GM19324 (cell line): ENCODE results near the gene ARID5B.

Experiments
- ATAC-seq: cut with Tn5 transposase; IDR thresholded peaks from one replicate; pipeline ENCODE4 v1.9.1; 2021; ENCODE audit warnings: mild to moderate bottlenecking, moderate library complexity; ENCODE audit not compliant: unreplicated experiment, low FRiP score

ARID5B gene

DNA sequence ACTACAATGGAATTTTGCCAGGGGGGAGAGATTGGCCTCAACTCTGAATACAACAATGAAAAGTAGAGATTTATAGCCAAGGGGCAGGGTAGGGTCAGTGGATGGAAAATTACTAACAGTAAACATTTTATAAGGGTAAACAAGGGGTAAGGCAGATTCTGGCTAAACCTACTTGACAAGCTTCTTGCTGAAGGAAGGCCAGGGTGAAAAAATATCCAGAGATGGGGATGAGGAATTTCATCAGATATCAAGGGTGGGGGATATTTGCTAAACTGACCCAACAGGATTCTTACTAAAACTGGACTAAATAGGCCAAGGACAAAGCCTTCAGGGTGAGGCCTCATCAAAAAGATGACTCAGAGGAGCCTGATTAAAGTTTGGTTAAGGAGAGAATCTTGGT, 210.8 kb downstream of the ARID5B start:
- ATAC-seq, result no peak

DNA sequence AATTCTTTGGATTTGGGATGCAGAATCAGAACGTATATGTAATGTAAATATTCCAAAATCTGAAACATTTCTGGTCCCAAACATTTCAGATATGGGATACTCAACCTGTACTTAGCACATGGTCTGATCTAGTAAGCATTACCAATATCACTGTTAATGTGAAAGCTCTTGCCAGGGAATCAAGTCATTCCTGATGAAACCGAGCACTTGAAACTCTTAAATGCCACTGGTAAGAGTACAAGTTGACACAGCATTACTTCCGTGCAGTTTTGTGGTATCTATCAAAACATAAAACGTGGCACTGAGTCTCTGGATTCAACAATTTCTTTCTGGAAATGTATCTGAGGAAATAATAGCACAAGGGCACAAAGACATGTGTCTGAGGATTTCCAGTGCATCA, 211.5 kb downstream of the ARID5B start:
- ATAC-seq, result no peak

GRCh38 chr10:62113680-62114079, 212.2 kb downstream of the ARID5B start:
- ATAC-seq, result no peak

DNA sequence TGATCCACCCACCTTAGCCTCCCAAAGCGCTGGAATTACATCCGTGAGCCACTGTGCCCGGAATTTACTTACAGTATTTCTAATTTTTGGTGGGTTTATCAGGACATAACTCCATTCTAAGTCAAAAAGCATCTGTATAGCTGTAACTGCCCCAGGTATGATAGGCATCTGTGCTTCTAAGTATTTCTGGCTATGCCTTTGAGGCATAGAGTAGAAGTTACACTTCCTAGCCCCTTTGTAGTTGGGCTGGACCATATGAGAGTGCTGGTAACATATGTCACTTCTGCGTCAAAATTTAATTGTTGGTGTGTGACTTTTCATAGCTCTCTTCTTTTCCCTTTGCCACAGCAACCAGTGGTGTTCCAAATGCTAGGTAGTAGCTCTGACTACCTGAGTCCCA, 213.8 kb downstream of the ARID5B start:
- no peak for ATAC-seq

- no peak for ATAC-seq
Measured at GRCh38 chr10:62115842-62116241, 214.3 kb downstream of the ARID5B start.

DNA sequence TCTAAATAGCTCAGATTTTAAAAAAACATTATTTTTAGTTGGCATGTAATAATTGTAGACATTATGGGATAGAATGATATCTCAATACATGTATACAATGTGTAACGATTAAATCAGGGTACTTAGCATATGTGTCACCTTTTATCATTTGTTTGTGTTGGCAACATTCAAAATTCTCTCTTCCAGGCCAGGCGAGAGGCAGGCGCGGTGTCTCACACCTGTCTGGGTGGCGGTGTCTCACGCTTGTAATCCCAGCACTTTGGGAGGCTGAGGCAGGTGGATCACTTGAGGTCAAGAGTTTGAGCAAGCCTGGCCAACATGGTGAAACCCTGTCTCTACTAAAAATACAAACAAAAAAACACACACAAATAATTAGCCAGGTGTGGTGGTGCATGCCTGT, 215.4 kb downstream of the ARID5B start:
- ATAC-seq, result no peak

- no peak for ATAC-seq
Measured at GRCh38 chr10:62121187-62121530, 219.7 kb downstream of the ARID5B start.

DNA sequence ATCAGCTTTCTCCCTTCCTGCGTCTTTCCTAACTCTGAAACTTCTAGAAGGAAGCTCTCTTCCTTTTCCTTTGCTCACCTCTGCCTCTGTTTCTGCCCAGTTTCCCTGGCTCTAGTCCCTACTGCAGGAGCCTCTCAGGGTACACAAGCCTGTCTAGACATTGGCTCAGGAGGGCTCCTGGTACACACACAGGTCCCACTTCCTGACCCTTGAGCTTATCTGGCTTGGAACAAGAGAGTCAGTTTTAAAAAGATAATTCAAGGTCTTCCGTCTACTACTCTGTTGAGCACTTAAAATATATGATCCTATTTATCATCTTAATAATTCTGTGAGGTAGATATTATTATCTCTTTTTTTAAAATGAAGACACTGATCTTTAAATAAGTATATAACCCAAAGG, 226.5 kb downstream of the ARID5B start:
- ATAC-seq, result no peak

DNA sequence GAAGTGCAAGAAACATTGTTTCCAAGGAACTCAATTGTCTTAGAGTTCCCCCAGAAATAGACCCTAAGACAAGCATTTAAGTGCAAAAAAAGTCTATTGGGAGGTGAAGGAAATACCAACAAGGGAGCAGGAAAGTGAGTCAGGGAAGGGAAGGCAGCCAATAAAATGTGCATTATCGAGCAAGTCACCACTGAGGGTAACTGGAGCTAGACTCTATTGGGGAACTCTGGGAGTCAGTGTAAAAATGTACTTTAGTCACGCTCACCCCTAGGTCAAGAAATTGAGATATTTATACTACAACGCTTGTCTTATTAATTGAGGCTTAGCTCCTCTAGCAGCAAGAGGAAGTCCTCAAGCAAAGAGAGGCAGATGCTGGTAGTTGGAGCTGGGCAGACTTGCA, 229.4 kb downstream of the ARID5B start:
- ATAC-seq, result no peak

GRCh38 chr10:62131724-62132123, 230.2 kb downstream of the ARID5B start:
- no peak for ATAC-seq

- ATAC-seq, result peak; percentile 65
Measured at GRCh38 chr10:62133618-62134017, 232.1 kb downstream of the ARID5B start.

DNA sequence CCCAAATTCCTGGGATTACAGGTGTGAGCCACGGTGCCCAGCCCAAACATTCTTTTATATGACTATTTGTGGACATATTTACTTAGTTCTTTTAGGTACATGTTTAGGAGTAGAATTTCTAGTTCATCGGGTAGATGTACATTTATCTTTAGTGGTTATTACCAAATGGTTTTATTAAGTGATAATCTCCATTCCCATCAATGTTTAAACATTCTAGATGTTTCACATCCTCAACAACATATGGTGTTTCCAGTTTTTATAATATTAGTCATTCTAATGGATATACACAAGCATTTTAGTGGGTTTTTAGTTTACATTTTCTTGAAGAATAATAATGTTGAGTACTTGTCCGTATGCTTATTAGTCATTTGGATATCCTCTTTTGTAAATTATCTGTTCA, 235.4 kb downstream of the ARID5B start:
- no peak for ATAC-seq
